ENCODE measurements around the gene ZNF883.

The ZNF883 gene

GRCh38 chr9:112914524-112914923 lies 97.5 kb downstream of the ZNF883 start:
- H3K4me1 ChIP-seq (ENCODE audit: insufficient read depth, low read length, poor library complexity, severe bottlenecking) = no peaks in the 10 kb centered on the region
- H3K9me2 ChIP-seq (replicated peaks; ENCODE audit: low read depth, low read length) = no peaks in the 10 kb centered on the region
- H3K36me3 ChIP-seq (ENCODE audit: insufficient read depth, low read length) = no peaks in the 10 kb centered on the region
- H3K4me3 ChIP-seq (ENCODE audit: low read length, poor library complexity, severe bottlenecking) = no peak overlapping the region
- TF ChIP-seq EZH2phosphoT487 (IDR thresholded peaks at IDR 0.05; ENCODE audit: borderline replicate concordance) (no peak), CTCF (conservative IDR thresholded peaks at IDR 0.05; ENCODE audit: low read length) (no peak)
- no peak overlapping the region for H3K9ac ChIP-seq (ENCODE audit: low read depth, low read length, poor library complexity, severe bottlenecking)
- H2AFZ ChIP-seq (ENCODE audit: low read length) = no peak overlapping the region
- no peaks in the 10 kb centered on the region for H3F3A ChIP-seq (ENCODE audit: low read depth)
- H3K4me2 ChIP-seq (ENCODE audit: low read depth, low read length, poor library complexity, severe bottlenecking) = no peak overlapping the region
- H3K9me3 ChIP-seq (ENCODE audit: insufficient read depth, low read depth, low read length) = no peaks in the 10 kb centered on the region
- no peaks in the 10 kb centered on the region for H3K27me3 ChIP-seq (ENCODE audit: insufficient read depth, low read length, poor library complexity, severe bottlenecking)
- H4K20me1 ChIP-seq (ENCODE audit: insufficient read depth, low read length, poor library complexity, severe bottlenecking) = no peaks in the 10 kb centered on the region
- no peaks in the 10 kb centered on the region for H3K79me2 ChIP-seq (ENCODE audit: insufficient read depth, low read length)

GRCh38 chr9:112913326-112913725 lies 98.7 kb downstream of the ZNF883 start:
- no peak for TF ChIP-seq CTCF (conservative IDR thresholded peaks at IDR 0.05; ENCODE audit: low read length)
- TF ChIP-seq EZH2phosphoT487 (IDR thresholded peaks at IDR 0.05; ENCODE audit: borderline replicate concordance) = no peak
- Histone ChIP-seq H3K27me3 (ENCODE audit: insufficient read depth, low read length, poor library complexity, severe bottlenecking) (no peaks in the 10 kb centered on the region), H3F3A (ENCODE audit: low read depth) (no peaks in the 10 kb centered on the region), H3K9me2 (replicated peaks; ENCODE audit: low read depth, low read length) (no peaks in the 10 kb centered on the region), H2AFZ (ENCODE audit: low read length) (no peak overlapping the region), H3K4me3 (ENCODE audit: low read length, poor library complexity, severe bottlenecking) (no peak overlapping the region), H3K79me2 (ENCODE audit: insufficient read depth, low read length) (no peaks in the 10 kb centered on the region), H3K4me2 (ENCODE audit: low read depth, low read length, poor library complexity, severe bottlenecking) (no peak overlapping the region), H3K36me3 (ENCODE audit: insufficient read depth, low read length) (no peaks in the 10 kb centered on the region), H3K4me1 (ENCODE audit: insufficient read depth, low read length, poor library complexity, severe bottlenecking) (no peaks in the 10 kb centered on the region), H4K20me1 (ENCODE audit: insufficient read depth, low read length, poor library complexity, severe bottlenecking) (no peaks in the 10 kb centered on the region), H3K9ac (ENCODE audit: low read depth, low read length, poor library complexity, severe bottlenecking) (no peak overlapping the region), H3K9me3 (ENCODE audit: insufficient read depth, low read depth, low read length) (no peaks in the 10 kb centered on the region)

- Histone ChIP-seq H3K79me2 (ENCODE audit: insufficient read depth, low read length) (no peaks in the 10 kb centered on the region), H3K27me3 (ENCODE audit: insufficient read depth, low read length, poor library complexity, severe bottlenecking) (no peaks in the 10 kb centered on the region), H4K20me1 (ENCODE audit: insufficient read depth, low read length, poor library complexity, severe bottlenecking) (no peaks in the 10 kb centered on the region), H3K4me3 (ENCODE audit: low read length, poor library complexity, severe bottlenecking) (no peak overlapping the region), H2AFZ (ENCODE audit: low read length) (no peak overlapping the region), H3K4me2 (ENCODE audit: low read depth, low read length, poor library complexity, severe bottlenecking) (no peak overlapping the region), H3K9ac (ENCODE audit: low read depth, low read length, poor library complexity, severe bottlenecking) (no peak overlapping the region), H3K9me2 (replicated peaks; ENCODE audit: low read depth, low read length) (no peaks in the 10 kb centered on the region), H3K36me3 (ENCODE audit: insufficient read depth, low read length) (no peaks in the 10 kb centered on the region), H3K4me1 (ENCODE audit: insufficient read depth, low read length, poor library complexity, severe bottlenecking) (no peaks in the 10 kb centered on the region), H3F3A (ENCODE audit: low read depth) (no peaks in the 10 kb centered on the region), H3K9me3 (ENCODE audit: insufficient read depth, low read depth, low read length) (no peaks in the 10 kb centered on the region)
- TF ChIP-seq EZH2phosphoT487 (IDR thresholded peaks at IDR 0.05; ENCODE audit: borderline replicate concordance) = no peak
- no peak for TF ChIP-seq CTCF (conservative IDR thresholded peaks at IDR 0.05; ENCODE audit: low read length)
Measured at GRCh38 chr9:112912636-112913035, 99.4 kb downstream of the ZNF883 start.

Data from Loucy (cell line).